ENCODE measurements around the gene PXMP4. TPM values are rescaled to one million over a fixed set of nuclear protein-coding genes. Genes with fewer than 3 reads are reported as not detected.

Gene PXMP4
- total and polyA plus RNA-seq, 9 of the 15 experiments (the other 6 are each of a cell fraction or from before 2014, with no cell fraction given): 4.8 to 29.1 (median 6.8) TPM

DNA sequence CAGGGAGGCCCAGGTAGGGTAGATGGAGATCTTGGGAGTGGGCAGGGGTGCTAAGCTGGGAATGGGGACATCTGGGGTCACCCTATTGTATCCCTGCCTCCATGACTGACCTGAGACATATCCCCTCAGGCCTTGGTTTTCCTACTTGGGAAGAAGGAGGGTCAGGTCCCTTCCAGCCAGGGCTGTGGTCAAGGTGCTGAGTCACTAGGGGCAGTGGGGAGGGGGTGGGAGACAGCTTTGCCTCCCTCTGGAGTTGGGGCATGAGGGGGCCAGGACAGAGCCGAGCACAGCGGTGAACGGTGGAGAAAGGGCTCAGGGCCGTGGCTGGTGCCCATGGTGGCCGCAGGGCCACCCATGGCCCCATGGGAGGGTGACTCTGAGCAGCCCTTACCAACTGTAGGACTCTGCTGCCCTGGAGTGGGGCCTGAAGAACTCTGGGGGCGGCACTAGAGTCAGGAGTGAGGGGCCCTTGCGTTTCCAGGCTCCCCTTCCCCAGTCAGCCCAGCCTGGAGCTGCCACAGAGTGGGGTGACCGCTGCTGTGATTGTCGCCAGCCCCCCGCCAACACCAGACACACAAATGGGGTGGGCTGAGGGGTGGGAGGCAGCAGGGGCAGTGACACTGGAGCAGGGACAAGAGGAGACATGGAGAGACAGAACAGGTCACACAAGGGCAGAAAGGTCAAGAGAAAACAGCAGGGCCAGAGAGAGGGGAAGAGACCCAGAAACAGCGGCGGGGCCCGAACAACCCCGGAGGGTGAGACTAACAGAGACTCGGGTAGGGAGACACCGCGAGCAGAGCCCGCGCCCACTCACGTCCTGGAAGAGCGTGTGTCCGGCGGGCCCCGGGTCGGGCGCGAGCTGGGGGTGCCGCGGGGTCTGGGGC, 46.5 kb downstream of the PXMP4 start (continued):
- no peak for TF ChIP-seq MTF1 (CRISPR knock-in tag; IDR thresholded peaks at IDR 0.05; ENCODE audit: borderline replicate concordance)
- no peak for TF ChIP-seq SLC30A9 (CRISPR knock-in tag; IDR thresholded peaks at IDR 0.05)
- TF ChIP-seq PHF8 (IDR thresholded peaks at IDR 0.05; ENCODE audit: borderline replicate concordance, low read length): peak; percentile 57; the same call in 1 of the 2 replicates

DNA sequence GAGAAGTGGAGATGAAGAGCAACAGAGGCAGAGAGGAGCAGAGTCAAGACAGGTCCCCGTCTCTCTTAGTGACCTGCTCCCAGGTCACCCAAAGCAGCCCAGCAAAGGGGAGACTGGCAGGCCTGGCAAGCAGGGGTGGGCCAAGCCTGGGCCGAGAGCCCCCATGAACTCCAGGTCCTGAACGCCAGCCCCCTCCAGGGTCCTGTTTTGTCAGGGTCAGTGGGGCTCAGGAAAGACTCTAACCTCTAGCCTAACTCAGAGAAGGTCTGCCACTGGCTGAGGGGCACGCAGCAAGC, 47.0 kb downstream of the PXMP4 start:
- DNase-seq (ENCODE audit: extremely low read depth in 1 of 4, low spot score in 3 of 4) (no peak), ATAC-seq (no peak), FAIRE-seq (no peak)
- Histone ChIP-seq H2AFZ (ENCODE audit: low read depth, low read length) (no peak overlapping the region), H4K20me1 (replicated peaks; ENCODE audit: control insufficient read depth, insufficient read depth, low read length) (peaks cover 7% of the 10 kb centered on the region; the same call in 1 of the 2 replicates), H3K9ac (ENCODE audit: insufficient read depth in 1 of 2, low read depth in 2 of 2, low read length in 2 of 2) (peak overlapping the region; percentile 89 to 99), H3K27ac (ENCODE audit: extremely low read depth, low read depth, low read length) (peak overlapping the region; percentile 88), H3K79me2 (ENCODE audit: control insufficient read depth, insufficient read depth, low read length) (peaks cover 34% of the 10 kb centered on the region), H3K9me1 (ENCODE audit: control insufficient read depth, insufficient read depth, low read length) (peaks cover 5% of the 10 kb centered on the region), H3K36me3 (ENCODE audit: control insufficient read depth, insufficient read depth, low read length) (peaks cover 67% of the 10 kb centered on the region), H3K9me3 (replicated peaks; ENCODE audit: control insufficient read depth, insufficient read depth, low read depth, low read length) (no peaks in the 10 kb centered on the region), H3K4me3 (peak overlapping the region; percentile 86), H3K4me1 (replicated peaks in 1 of 2; ENCODE audit: control insufficient read depth in 2 of 2, insufficient read depth in 2 of 2, low read length in 2 of 2) (peaks cover 17 to 50% of the 10 kb centered on the region in 2 experiments), H3K27me3 (ENCODE audit: control insufficient read depth in 2 of 2, insufficient read depth in 2 of 2, low read length in 2 of 2) (no peaks in the 10 kb centered on the region), H3K4me2 (ENCODE audit: insufficient read depth, low read length) (peak overlapping the region; percentile 88)
- intact Hi-C loops (cut with micrococcal nuclease) (no loop called here), in situ Hi-C loops (cut with MboI) (no loop called here)
- ChIA-PET POLR2A (interaction anchor here (1.0 to 1.9 kb wide), 5 partner anchors 8 to 201 kb away, joined by 3 to 25 read pairs (median 4); no protein-coding TSS in a partner anchor), CTCF (ENCODE audit: low intra/inter-chr PET ratio) (no interaction called here)
- no TSS peak for BruUV-seq (replicated peaks)
- WGBS (ENCODE audit: insufficient coverage, low coverage, missing lambda C conversion rate): 13% methylated on average over 4 of the region's 4 CpGs
- TF ChIP-seq, protein P1, sequence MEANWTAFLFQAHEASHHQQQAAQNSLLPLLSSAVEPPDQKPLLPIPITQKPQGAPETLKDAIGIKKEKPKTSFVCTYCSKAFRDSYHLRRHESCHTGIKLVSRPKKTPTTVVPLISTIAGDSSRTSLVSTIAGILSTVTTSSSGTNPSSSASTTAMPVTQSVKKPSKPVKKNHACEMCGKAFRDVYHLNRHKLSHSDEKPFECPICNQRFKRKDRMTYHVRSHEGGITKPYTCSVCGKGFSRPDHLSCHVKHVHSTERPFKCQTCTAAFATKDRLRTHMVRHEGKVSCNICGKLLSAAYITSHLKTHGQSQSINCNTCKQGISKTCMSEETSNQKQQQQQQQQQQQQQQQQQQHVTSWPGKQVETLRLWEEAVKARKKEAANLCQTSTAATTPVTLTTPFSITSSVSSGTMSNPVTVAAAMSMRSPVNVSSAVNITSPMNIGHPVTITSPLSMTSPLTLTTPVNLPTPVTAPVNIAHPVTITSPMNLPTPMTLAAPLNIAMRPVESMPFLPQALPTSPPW (CRISPR knock-in tag; IDR thresholded peaks at IDR 0.05): no peak
- TF ChIP-seq RBFOX2 (IDR thresholded peaks at IDR 0.05; ENCODE audit: low read depth, low read length) (0 out of 2 replicates have a peak, but pooled peaks have one; percentile 9), ZNF224 (CRISPR knock-in tag; IDR thresholded peaks at IDR 0.05) (no peak)
- TF ChIP-seq, protein P2, sequence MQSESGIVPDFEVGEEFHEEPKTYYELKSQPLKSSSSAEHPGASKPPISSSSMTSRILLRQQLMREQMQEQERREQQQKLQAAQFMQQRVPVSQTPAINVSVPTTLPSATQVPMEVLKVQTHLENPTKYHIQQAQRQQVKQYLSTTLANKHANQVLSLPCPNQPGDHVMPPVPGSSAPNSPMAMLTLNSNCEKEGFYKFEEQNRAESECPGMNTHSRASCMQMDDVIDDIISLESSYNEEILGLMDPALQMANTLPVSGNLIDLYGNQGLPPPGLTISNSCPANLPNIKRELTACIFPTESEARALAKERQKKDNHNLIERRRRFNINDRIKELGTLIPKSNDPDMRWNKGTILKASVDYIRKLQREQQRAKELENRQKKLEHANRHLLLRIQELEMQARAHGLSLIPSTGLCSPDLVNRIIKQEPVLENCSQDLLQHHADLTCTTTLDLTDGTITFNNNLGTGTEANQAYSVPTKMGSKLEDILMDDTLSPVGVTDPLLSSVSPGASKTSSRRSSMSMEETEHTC (IDR thresholded peaks at IDR 0.05): no peak
- TF ChIP-seq, protein P3, sequence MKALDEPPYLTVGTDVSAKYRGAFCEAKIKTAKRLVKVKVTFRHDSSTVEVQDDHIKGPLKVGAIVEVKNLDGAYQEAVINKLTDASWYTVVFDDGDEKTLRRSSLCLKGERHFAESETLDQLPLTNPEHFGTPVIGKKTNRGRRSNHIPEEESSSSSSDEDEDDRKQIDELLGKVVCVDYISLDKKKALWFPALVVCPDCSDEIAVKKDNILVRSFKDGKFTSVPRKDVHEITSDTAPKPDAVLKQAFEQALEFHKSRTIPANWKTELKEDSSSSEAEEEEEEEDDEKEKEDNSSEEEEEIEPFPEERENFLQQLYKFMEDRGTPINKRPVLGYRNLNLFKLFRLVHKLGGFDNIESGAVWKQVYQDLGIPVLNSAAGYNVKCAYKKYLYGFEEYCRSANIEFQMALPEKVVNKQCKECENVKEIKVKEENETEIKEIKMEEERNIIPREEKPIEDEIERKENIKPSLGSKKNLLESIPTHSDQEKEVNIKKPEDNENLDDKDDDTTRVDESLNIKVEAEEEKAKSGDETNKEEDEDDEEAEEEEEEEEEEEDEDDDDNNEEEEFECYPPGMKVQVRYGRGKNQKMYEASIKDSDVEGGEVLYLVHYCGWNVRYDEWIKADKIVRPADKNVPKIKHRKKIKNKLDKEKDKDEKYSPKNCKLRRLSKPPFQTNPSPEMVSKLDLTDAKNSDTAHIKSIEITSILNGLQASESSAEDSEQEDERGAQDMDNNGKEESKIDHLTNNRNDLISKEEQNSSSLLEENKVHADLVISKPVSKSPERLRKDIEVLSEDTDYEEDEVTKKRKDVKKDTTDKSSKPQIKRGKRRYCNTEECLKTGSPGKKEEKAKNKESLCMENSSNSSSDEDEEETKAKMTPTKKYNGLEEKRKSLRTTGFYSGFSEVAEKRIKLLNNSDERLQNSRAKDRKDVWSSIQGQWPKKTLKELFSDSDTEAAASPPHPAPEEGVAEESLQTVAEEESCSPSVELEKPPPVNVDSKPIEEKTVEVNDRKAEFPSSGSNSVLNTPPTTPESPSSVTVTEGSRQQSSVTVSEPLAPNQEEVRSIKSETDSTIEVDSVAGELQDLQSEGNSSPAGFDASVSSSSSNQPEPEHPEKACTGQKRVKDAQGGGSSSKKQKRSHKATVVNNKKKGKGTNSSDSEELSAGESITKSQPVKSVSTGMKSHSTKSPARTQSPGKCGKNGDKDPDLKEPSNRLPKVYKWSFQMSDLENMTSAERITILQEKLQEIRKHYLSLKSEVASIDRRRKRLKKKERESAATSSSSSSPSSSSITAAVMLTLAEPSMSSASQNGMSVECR (CRISPR knock-in tag; IDR thresholded peaks at IDR 0.05): 0 out of 2 replicates have a peak, but pooled peaks have one; percentile 28
